ENCODE results near the gene XYLB.
A peak's percentile ranks its signal among the peaks of the same experiment; 100 is the strongest.

The XYLB gene

GRCh38 chr3:38455639-38456430 lies 109.2 kb downstream of the XYLB start:
- Histone ChIP-seq H3K27me3 (replicated peaks) (no peaks in the 10 kb centered on the region), H3K36me3 (replicated peaks) (no peaks in the 10 kb centered on the region), H3K4me3 (ENCODE audit: low read depth, low read length) (peak overlapping the region; percentile 67), H3K27ac (no peak overlapping the region)
- no peak for TF ChIP-seq CTCF (IDR thresholded peaks at IDR 0.05; ENCODE audit: low read depth, low read length, missing control alignments)
- in situ Hi-C loops (cut with HindIII; ENCODE audit: low pct_ligation_motif_present, low sequenced_read_pairs): no loop called here
- no peak for DNase-seq

DNA sequence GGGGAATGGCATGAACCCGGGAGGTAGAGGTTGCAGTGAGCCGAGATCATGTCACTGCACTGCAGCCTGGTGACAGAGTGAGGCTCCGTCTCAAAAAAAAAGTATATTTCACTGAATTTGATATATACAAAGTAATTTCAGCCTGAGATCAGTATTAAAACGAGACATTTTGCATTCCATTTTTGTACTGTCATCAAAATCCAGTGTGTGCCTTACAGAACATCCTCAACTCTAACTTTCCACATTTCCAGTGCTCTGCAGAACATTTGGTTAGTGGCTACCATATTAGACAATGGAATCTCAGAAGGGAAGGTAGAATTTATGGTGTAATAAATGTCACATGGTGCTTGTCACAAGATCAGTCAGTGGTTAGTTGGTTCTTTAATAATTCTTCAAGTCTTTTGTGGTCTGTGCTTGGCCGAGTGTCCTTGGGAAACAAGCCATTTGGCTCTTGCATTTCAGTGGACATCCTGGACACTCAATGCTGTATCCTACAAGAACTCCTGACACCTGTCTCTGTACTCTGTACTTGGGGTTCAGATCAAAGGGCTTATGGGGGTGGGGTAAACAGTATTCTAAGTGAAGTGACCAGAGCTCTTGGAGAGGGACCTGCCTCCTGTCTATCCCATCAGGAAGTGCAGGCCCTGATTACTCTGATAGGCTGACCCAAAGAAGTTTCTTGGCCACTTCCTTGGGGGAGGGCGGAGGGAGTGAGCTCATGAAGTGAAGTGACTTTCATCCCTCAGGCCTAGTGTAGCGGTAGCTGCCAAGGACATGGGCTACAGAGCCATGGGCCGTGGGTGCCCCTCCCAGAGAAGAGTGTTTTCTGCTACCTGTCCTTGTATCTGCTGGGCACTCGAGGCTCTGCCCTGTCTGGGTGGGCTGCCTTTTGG lies 110.8 kb downstream of the XYLB start:
- DNase-seq: no peak
- Histone ChIP-seq H3K4me3 (ENCODE audit: low read depth, low read length) (no peak overlapping the region), H3K27ac (no peak overlapping the region), H3K27me3 (replicated peaks) (no peaks in the 10 kb centered on the region), H3K36me3 (replicated peaks) (no peaks in the 10 kb centered on the region)
- in situ Hi-C loops (cut with HindIII; ENCODE audit: low pct_ligation_motif_present, low sequenced_read_pairs): no loop called here
- TF ChIP-seq CTCF (IDR thresholded peaks at IDR 0.05; ENCODE audit: low read depth, low read length, missing control alignments): no peak

- Histone ChIP-seq H3K4me3 (ENCODE audit: low read depth, low read length) (no peak overlapping the region), H3K36me3 (replicated peaks) (no peaks in the 10 kb centered on the region), H3K27me3 (replicated peaks) (no peaks in the 10 kb centered on the region), H3K27ac (no peak overlapping the region)
- no peak for TF ChIP-seq CTCF (IDR thresholded peaks at IDR 0.05; ENCODE audit: low read depth, low read length, missing control alignments)
- in situ Hi-C loops (cut with HindIII; ENCODE audit: low pct_ligation_motif_present, low sequenced_read_pairs): no loop called here
- DNase-seq: no peak
Measured at GRCh38 chr3:38458796-38459498, 112.4 kb downstream of the XYLB start.

DNA sequence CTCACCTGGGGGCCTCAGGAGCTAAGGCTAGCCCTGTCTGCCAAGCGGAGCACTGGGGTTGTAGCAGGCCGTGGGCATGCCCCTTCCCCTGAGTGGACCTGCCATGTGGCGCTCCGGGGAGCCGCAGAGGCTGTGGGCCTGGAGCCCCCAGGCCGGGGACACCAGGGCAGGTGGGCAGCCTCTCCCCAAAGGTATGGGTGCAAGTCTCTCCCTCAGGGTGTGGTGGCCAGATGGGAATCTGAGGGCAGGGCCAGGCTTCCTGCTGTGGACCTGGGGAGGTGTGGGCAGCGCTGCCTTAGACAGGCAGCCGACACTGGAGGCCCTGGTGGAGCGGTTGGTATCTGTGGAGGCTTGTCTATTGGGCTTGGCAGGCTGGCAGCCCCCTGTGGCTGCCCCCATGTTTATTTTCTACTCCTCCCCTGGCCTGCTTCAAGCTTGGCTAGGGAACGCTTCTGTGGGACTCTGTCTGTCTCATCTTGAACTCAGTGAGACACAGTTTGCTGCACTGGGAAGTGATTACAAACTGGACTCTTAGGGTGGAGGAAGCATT lies 113.0 kb downstream of the XYLB start:
- TF ChIP-seq CTCF (IDR thresholded peaks at IDR 0.05; ENCODE audit: low read depth, low read length, missing control alignments): no peak
- Histone ChIP-seq H3K4me3 (ENCODE audit: low read depth, low read length) (no peak overlapping the region), H3K27me3 (replicated peaks) (no peaks in the 10 kb centered on the region), H3K27ac (no peak overlapping the region), H3K36me3 (replicated peaks) (no peaks in the 10 kb centered on the region)
- DNase-seq: no peak
- in situ Hi-C loops (cut with HindIII; ENCODE audit: low pct_ligation_motif_present, low sequenced_read_pairs): no loop called here

DNA sequence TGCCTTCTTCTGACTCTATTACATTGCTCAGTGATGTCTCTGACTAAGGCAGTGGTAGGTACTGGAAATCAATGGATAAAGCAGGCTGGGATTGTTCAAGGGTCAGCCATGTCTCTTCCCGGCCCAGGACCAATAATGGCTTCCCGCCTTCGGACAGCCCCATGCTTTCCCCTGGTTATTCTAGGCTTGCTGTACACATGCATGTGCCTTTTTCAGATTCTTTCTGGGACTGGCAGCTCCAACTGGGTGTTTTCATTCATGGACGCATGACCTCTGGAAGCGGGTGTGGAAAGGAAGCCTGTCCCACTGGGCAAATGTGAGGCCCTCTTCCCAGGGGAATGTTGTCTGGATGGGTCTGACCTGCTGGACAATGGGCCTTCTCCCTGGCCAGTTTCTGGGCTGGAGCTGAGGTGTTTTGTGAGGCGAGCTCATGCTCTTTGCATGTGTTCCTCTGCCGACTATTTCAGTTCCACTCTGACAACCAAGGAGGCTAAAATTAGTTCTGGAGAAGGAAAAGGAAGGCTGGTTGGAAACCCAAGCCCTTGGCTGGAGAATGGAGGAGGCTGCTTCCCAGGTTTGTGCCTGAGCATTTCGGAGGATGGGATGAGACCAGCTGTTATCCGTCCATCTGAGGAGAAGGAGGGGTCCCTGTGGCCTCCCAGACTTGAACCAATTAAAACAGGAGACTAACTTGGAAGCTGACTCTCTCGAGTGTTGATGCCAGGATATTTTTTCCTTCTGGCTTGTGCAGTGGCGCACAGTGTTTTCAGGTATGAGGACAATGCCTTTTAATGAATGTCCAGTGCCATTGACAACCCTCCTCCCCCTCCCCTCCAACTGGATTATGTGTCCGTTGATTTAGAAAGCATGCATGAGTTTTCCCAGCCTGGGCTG lies 114.0 kb downstream of the XYLB start:
- Histone ChIP-seq H3K4me3 (ENCODE audit: low read depth, low read length) (no peak overlapping the region), H3K27ac (no peak overlapping the region), H3K27me3 (replicated peaks) (no peaks in the 10 kb centered on the region), H3K36me3 (replicated peaks) (no peaks in the 10 kb centered on the region)
- no peak for DNase-seq
- in situ Hi-C loops (cut with HindIII; ENCODE audit: low pct_ligation_motif_present, low sequenced_read_pairs): no loop called here
- no peak for TF ChIP-seq CTCF (IDR thresholded peaks at IDR 0.05; ENCODE audit: low read depth, low read length, missing control alignments)

Measured in brain microvascular endothelial cell (primary cell).